Measurements from ENCODE around the gene SEC24C.

The SEC24C gene

DNA sequence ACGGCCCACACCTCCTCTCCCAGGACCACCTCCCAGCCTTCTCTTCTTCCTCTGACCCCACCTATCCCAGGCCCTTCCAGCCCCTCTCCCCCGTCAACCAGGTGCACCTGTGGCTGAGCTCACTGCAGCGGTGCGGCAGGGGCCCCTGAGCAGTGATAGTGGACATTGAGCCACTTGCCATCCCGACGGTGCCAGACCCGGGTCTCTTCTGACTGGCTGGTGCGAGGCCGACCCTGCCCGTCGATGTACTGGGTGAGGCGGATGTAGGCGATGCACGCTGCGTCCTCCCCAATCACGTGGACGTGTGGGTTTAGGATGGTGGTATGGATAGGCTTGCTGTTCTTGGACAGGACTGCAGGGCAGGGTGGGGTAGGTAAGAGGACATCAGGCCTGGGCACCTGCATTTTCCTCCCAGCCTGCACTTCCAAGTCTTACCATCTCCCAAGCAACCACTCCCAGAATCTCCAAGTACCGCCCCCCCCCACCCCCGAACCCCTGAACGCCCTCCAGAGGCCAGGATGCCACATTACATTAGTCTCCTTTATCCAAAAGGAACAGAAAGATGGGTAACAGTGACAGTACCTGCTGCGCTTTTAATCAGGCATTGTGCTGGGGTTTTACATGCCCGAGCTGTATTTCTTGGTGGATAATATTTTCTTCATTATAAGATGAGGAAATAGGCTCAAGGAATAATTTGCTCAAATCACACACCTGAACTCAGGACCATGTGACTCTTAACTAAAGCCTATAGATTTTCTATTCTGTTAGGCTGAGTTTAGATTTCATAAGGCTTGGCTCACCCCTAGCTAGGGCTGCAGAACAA, 70.9 kb downstream of the SEC24C start:
- DNase-seq = no peak

DNA sequence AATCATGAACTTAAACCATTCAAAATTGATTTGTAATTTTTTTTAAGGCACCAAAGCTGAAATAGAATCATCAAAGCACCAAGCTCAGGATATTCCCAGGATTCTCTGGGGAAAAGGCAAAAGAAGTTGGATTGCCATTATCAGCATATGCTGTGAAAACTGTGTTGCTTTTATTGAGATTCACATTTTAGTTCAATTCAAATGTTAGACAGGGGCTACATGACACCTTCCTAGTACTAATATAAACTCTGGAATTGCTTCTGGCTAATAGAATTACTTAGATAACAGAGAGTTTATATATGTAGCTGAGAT, 71.5 kb downstream of the SEC24C start:
- DNase-seq = no peak

- DNase-seq = no peak
Observed at GRCh38 chr10:73816917-73817729, 73.0 kb downstream of the SEC24C start.

GRCh38 chr10:73817826-73818225, 73.7 kb downstream of the SEC24C start:
- no peak for DNase-seq

DNA sequence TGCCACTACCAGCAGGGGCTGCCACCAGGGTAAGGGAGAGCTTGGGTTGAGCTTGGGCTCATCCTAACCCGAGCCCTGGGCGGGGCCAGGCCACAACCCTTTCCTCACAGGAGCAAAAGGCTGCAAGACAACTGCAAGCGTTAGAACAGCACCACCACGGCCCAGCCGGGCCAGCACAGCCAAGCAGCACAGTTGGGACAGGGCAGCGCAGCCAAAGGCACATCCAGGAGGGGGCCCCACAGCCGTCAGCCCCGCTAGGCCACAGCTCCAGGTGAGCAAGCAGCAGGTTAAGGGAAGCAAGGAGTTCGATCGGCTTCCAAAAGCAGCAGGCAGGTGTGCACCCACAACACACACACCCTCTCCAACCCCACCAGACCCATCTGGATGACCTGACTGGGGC, 74.2 kb downstream of the SEC24C start:
- no peak for DNase-seq

- DNase-seq = no peak
Observed at GRCh38 chr10:73819081-73819480, 74.9 kb downstream of the SEC24C start.

DNA sequence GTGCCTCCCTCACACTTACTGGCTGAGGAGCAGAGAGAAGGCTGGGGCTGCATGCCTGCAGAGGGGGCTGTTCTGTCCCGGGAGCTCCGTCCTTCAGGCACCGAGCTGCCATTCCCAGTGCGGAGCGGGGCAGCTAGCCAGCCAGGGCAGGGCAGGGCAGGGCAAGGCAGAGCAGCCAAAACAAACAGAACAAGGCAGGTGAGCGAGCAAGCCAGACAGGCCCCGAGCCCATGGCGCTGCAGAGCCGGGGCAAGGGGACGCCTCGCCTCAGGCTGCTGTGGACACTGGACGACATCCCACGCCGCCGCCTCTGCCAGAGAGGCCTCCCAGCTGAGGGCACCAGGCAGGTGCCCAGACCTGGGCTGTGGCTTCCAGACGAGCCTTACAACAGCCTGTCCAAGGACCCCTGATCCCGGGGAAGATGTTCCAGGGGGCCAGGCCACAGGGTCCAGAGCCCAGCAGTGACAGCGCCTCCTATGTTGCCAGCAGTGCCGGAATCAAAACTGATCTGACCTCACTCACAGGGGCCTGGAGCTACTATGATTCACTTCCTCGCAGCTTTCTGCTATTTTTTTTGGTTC, 75.4 kb downstream of the SEC24C start:
- DNase-seq = no peak
